Breast epithelium (tissue), 4 donors: ENCODE results near the gene AMMECR1L. TPM values are rescaled to one million over a fixed set of nuclear protein-coding genes. Genes with fewer than 3 reads are reported as not detected.
"Not testable (repeated sequence)": the region's sequence is repeated elsewhere in the genome, so short reads cannot be mapped to it uniquely, and the experiment has no call there.

ENCODE experiments used
- DNase-seq, 2 donors: peaks; one replicate each; pipeline ENCODE4 v3.0.0-alpha.2; 2019; ENCODE audit warnings: low spot score in 2 of 2
- H3K27ac ChIP-seq, 2 donors: fragments of 200-600 bp; sonication (generic) in 1 of 2; one replicate each; pipeline ENCODE4 v1.5.1; 2016 to 2019; ENCODE audit warnings: mild to moderate bottlenecking in 1 of 2
- H3K27me3 ChIP-seq, 2 donors: fragments of 200-600 bp; sonication (generic) in 1 of 2; one replicate each; pipeline versions ENCODE4 v1.5.1 to v1.6.0; 2017 to 2019; ENCODE audit warnings: control low read depth in 1 of 2, mild to moderate bottlenecking in 1 of 2
- H3K36me3 ChIP-seq: fragments of 200-600 bp; one replicate; pipeline ENCODE4 v1.5.1; 2019
- H3K4me1 ChIP-seq, 2 donors: fragments of 200-600 bp; sonication (generic); one replicate each; pipeline ENCODE4 v1.5.1; 2016 to 2019; ENCODE audit warnings: control low read depth in 1 of 2
- H3K4me3 ChIP-seq, 3 donors: fragments of 200-600 bp; sonication (generic); 1 replicate in 2 of 3; 2 replicates in 1 of 3; pipeline ENCODE4 v1.5.1; 2016 to 2019; ENCODE audit warnings: mild to moderate bottlenecking in 3 of 3, moderate library complexity in 2 of 3
- H3K9me3 ChIP-seq, 2 donors: fragments of 200-600 bp; sonication (generic) in 1 of 2; one replicate each; pipeline ENCODE4 v1.5.1; 2016 to 2019; ENCODE audit warnings: control low read depth in 1 of 2
- CTCF ChIP-seq, 3 donors: fragments of 450-650 bp; IDR thresholded peaks; one replicate each; pipeline ENCODE4 v1.5.1; 2016 to 2017; ENCODE audit warnings: antibody characterized with exemption in 3 of 3, mild to moderate bottlenecking in 3 of 3, moderate library complexity in 3 of 3
- POLR2A ChIP-seq: fragments of 450-650 bp; IDR thresholded peaks from one replicate; pipeline ENCODE4 v1.6.1; 2016; ENCODE audit warnings: antibody characterized with exemption, mild to moderate bottlenecking, moderate library complexity
- POLR2AphosphoS5 ChIP-seq, 3 donors: sonication (generic); formaldehyde crosslinking; IDR thresholded peaks; one replicate each; pipeline ENCODE4 v1.6.1; 2017; ENCODE audit warnings: antibody characterized with exemption in 3 of 3
- intact Hi-C: fragments of 100-400 bp; cut with DNase I; formaldehyde crosslinking; loops from one replicate; pipeline ENCODE4 v1.15.1; 2023; ENCODE audit warnings: low total_unique reads
- total RNA-seq, 3 donors: library from RNA; depleted of rRNA; stranded (reverse); fragments of >200 nt; gene quantifications; one replicate each; pipeline ENCODE4 v1.1.0, GENCODE V29; 2016

AMMECR1L gene
- total RNA-seq = 10 to 100 TPM; 14.4 to 16.4 (median 15.0) TPM

DNA sequence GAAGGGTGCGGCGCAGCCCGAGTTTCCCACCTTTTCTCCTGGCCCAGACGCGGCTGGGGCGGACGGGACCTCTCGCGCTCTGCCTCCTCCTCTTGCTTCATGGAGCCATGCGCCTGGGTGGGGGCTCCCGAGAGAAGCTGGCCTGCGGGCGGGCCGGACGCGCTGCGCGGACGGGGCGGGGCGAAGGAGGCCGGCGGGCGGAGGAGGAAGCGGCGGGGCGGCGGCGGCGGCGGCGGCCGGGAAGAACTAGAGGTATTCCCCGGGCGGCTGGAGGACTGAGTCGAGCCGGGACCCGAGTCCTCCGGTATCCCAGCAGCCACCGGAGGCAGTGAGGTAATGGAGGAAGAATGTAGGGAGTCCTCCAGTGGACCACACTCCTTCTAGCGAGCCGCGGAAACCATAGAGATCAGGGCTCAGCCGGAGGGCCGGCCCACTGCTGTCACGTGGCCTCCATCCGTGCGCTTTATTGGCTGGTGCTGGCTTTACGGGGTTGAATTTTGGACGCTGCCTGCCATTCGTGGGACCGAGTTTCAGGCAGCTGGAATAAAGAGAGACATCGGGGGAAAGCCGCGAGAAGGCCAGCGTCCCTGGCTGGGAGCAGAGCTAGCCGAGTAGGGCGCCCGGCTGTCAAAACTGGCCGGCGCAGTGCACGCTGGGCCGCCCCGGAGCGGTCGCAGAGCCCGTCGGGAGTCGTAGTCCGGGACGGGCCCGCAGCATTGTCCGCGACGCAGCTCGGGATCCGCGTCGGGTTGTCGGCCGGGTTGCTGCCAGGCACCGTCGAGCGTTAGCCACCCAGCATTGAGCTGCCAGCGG lies at the start of gene AMMECR1L:
Gene AMMECR1L (minus strand): TSS at position 177 of the 813 bp plus-strand sequence. CDS start 11,722 bp downstream, outside the sequence.
- H3K4me3 ChIP-seq = peak within 1 kb of the TSS; percentile 53 to 83 (median 64)
- peak in 1 of 3 donors; percentile 87 for TF ChIP-seq POLR2AphosphoS5 (IDR thresholded peaks at IDR 0.05)
- TF ChIP-seq POLR2A = peak; percentile 49
- intact Hi-C loops, H3K9me3 ChIP-seq, H3K4me1 ChIP-seq, H3K27me3 ChIP-seq, H3K36me3 ChIP-seq: not testable (repeated sequence)
- H3K27ac ChIP-seq = peak within 1 kb of the TSS; percentile 90 to 98
- peak; percentile 62 to 90 for DNase-seq

GRCh38 chr2:127935337-127935736 lies 49.6 kb upstream of the AMMECR1L start:
- H3K4me3 ChIP-seq = no peak overlapping the region
- no peaks in the 10 kb centered on the region for H3K4me1 ChIP-seq
- no peaks in the 10 kb centered on the region for H3K9me3 ChIP-seq
- TF ChIP-seq CTCF (IDR thresholded peaks at IDR 0.05) (no peak), POLR2AphosphoS5 (IDR thresholded peaks at IDR 0.05) (no peak), POLR2A (no peak)
- H3K36me3 ChIP-seq = no peaks in the 10 kb centered on the region
- intact Hi-C loops = no loop called here
- no peak overlapping the region for H3K27ac ChIP-seq
- DNase-seq = no peak
- H3K27me3 ChIP-seq = no peaks in the 10 kb centered on the region

DNA sequence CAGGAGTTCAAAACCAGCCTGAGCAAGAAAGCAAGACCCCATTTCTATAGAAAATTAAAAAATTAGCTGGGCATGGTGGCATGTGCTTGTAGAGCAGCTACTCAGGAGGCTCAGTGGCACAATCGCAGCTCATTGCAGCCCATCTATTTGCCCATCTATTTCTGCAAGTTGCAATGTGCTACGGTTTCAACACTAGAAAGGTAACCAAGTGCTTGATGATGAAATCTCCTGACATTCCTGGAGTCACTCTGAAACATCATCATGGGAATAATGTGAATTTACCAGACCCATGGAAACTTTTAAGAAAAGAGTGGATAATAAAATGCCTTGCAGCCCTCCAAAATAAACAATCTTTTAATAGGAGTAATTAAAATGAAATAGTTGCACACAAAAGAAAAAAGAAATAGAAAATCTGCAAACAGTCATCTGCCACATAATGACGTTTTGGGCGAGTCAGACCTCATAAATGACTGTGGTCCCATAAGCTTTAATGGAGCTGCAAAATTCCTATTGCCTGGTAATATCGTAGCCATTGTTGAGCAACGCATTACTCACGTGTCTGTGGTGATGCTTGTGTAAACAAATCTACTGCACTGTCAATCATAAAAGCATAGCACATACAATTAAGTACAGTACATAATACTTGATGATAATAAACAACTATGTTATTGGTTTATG lies 46.6 kb upstream of the AMMECR1L start:
- no peaks in the 10 kb centered on the region for H3K9me3 ChIP-seq
- no peaks in the 10 kb centered on the region for H3K36me3 ChIP-seq
- no peaks in the 10 kb centered on the region for H3K4me1 ChIP-seq
- TF ChIP-seq POLR2A (no peak), POLR2AphosphoS5 (IDR thresholded peaks at IDR 0.05) (no peak), CTCF (IDR thresholded peaks at IDR 0.05) (no peak)
- H3K27ac ChIP-seq = no peak overlapping the region
- no peaks in the 10 kb centered on the region for H3K27me3 ChIP-seq
- intact Hi-C loops = no loop called here
- DNase-seq = no peak
- no peak overlapping the region for H3K4me3 ChIP-seq

GRCh38 chr2:127929449-127929848 lies 43.7 kb upstream of the AMMECR1L start:
- no peak for TF ChIP-seq POLR2A
- TF ChIP-seq POLR2AphosphoS5 (IDR thresholded peaks at IDR 0.05) = no peak
- no peak for TF ChIP-seq CTCF (IDR thresholded peaks at IDR 0.05)
- H3K27me3 ChIP-seq = no peaks in the 10 kb centered on the region
- intact Hi-C loops = no loop called here
- DNase-seq = no peak
- H3K9me3 ChIP-seq = no peaks in the 10 kb centered on the region
- H3K4me3 ChIP-seq = no peak overlapping the region
- no peak overlapping the region for H3K27ac ChIP-seq
- no peaks in the 10 kb centered on the region for H3K36me3 ChIP-seq
- H3K4me1 ChIP-seq = no peaks in the 10 kb centered on the region

DNA sequence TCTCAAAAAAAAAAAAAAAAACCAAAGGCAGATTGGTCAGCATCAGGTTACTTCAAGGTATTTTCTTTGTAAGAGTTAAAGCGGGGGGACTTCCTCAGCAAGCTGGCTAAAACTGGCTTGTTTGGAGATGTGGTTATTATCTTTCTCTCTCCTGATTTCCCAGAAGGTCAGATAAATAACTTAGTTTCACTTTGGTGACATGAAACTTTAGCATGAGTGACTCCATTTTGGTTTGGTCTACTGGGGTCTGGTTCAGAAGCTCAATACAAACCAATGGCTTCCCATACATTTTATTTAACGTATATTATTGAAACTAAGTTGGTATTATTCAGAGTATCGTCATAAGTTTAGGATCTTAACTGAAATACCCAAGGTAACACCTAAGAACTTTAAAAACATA lies 41.6 kb upstream of the AMMECR1L start:
- no peaks in the 10 kb centered on the region for H3K36me3 ChIP-seq
- no peak overlapping the region for H3K4me3 ChIP-seq
- intact Hi-C loops = no loop called here
- no peaks in the 10 kb centered on the region for H3K9me3 ChIP-seq
- no peaks in the 10 kb centered on the region for H3K27me3 ChIP-seq
- no peak for TF ChIP-seq POLR2A
- no peaks in the 10 kb centered on the region for H3K4me1 ChIP-seq
- DNase-seq = no peak
- H3K27ac ChIP-seq = no peak overlapping the region

DNA sequence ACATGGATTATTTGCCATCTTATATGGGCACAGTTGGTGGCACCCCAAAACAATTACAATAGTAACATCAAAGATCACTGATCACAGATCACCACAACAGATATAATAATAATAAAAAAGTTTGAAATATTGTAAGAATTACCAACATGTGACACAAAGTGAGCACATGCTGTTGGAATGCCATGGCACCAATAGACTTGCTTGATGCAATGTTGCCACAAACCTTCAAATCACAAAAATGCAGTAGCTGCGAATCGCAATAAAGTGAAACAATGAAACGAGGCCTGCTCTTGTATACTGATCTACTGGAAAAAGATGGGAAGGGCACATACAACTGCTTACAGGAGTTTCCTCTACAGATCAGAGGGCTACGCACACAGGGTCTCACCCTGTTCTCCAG lies 32.2 kb upstream of the AMMECR1L start:
- Histone ChIP-seq H3K9me3 (peaks cover 0 to 3% of the 10 kb centered on the region in 2 donors), H3K4me1 (no peaks in the 10 kb centered on the region), H3K27ac (no peak overlapping the region), H3K27me3 (no peaks in the 10 kb centered on the region), H3K4me3 (no peak overlapping the region), H3K36me3 (no peaks in the 10 kb centered on the region)
- intact Hi-C loops = no loop called here
- TF ChIP-seq POLR2AphosphoS5 (IDR thresholded peaks at IDR 0.05) = no peak
- TF ChIP-seq POLR2A = no peak
- no peak for TF ChIP-seq CTCF (IDR thresholded peaks at IDR 0.05)
- no peak for DNase-seq
